Left ventricle myocardium inferior (tissue), 1 donor: Measurements from ENCODE around the gene MAPK10. TPM values are rescaled to one million over a fixed set of nuclear protein-coding genes. Genes with fewer than 3 reads are reported as not detected.
"Not testable (repeated sequence)": the region's sequence is repeated elsewhere in the genome, so short reads cannot be mapped to it uniquely, and the experiment has no call there.

ENCODE experiments used
- DNase-seq: peaks from one replicate; pipeline ENCODE4 v3.0.0-alpha.2; 2020
- H3K27ac ChIP-seq: fragments of 200-600 bp; replicated peaks from 2 replicates; pipeline ENCODE4 v1.8.0; 2021
- H3K27me3 ChIP-seq: fragments of 200-600 bp; 2 replicates; pipeline ENCODE4 v1.8.0; 2021; ENCODE audit warnings: low read depth
- H3K36me3 ChIP-seq: fragments of 200-600 bp; 2 replicates; pipeline ENCODE4 v1.8.0; 2021
- H3K4me1 ChIP-seq: fragments of 200-600 bp; 2 replicates; pipeline ENCODE4 v1.8.0; 2021
- H3K4me3 ChIP-seq: fragments of 200-600 bp; 2 replicates; pipeline ENCODE4 v1.8.0; 2021; ENCODE audit warnings: mild to moderate bottlenecking, moderate library complexity
- H3K9me3 ChIP-seq: fragments of 200-600 bp; replicated peaks from 2 replicates; pipeline ENCODE4 v1.8.0; 2021
- CTCF ChIP-seq: fragments of 200-600 bp; IDR thresholded peaks from 2 replicates; pipeline ENCODE4 v1.8.0; 2021; ENCODE audit warnings: antibody characterized with exemption, mild to moderate bottlenecking, borderline replicate concordance
- intact Hi-C: fragments of 100-400 bp; cut with micrococcal nuclease; formaldehyde crosslinking; loops from one replicate; pipeline ENCODE4 v1.11.0; 2022
- total RNA-seq: library from RNA; stranded (reverse); fragmentation: NEBNext Ultra II Directional; extraction: Animal tissue kit (Norgen Biotek cat#: 25700); gene quantifications from one replicate; pipeline ENCODE4 v1.2.1, GENCODE V29; 2021
- donor health status: DM: no; HTN: yes; CAD: no; lungs with severe emphysema.

MAPK10 gene
- total RNA-seq, 1 donor from 2014 or later, result 4.0 TPM

GRCh38 chr4:86089053-86089452 is 270.8 kb downstream of the MAPK10 start:
- DNase-seq, result no peak
- H3K4me1 ChIP-seq, result no peaks in the 10 kb centered on the region
- no peaks in the 10 kb centered on the region for H3K27me3 ChIP-seq
- H3K27ac ChIP-seq, result no peak overlapping the region
- no peak for TF ChIP-seq CTCF
- intact Hi-C loops, result no loop called here
- H3K4me3 ChIP-seq, result no peak overlapping the region
- H3K36me3 ChIP-seq, result no peaks in the 10 kb centered on the region
- no peaks in the 10 kb centered on the region for H3K9me3 ChIP-seq

GRCh38 chr4:86075796-86076195 is 284.1 kb downstream of the MAPK10 start:
- H3K36me3 ChIP-seq, intact Hi-C loops, H3K4me1 ChIP-seq, H3K9me3 ChIP-seq, H3K27ac ChIP-seq, DNase-seq, H3K27me3 ChIP-seq, H3K4me3 ChIP-seq: not testable (repeated sequence)

GRCh38 chr4:86060341-86060740 is 299.5 kb downstream of the MAPK10 start:
- TF ChIP-seq CTCF, result no peak
- H3K4me3 ChIP-seq, result no peak overlapping the region
- H3K27me3 ChIP-seq, result no peaks in the 10 kb centered on the region
- DNase-seq, result no peak
- no peaks in the 10 kb centered on the region for H3K9me3 ChIP-seq
- no peaks in the 10 kb centered on the region for H3K36me3 ChIP-seq
- no peaks in the 10 kb centered on the region for H3K4me1 ChIP-seq
- intact Hi-C loops, result no loop called here
- H3K27ac ChIP-seq, result no peak overlapping the region

GRCh38 chr4:86058621-86059020 is 301.2 kb downstream of the MAPK10 start:
- TF ChIP-seq CTCF, result no peak
- H3K36me3 ChIP-seq, result no peaks in the 10 kb centered on the region
- intact Hi-C loops, result no loop called here

GRCh38 chr4:86055898-86056297 is 304.0 kb downstream of the MAPK10 start:
- no peak for DNase-seq
- Histone ChIP-seq H3K27ac (no peak overlapping the region), H3K4me3 (no peak overlapping the region), H3K9me3 (no peaks in the 10 kb centered on the region), H3K27me3 (no peaks in the 10 kb centered on the region), H3K36me3 (no peaks in the 10 kb centered on the region), H3K4me1 (no peaks in the 10 kb centered on the region)
- intact Hi-C loops, result no loop called here
- TF ChIP-seq CTCF, result no peak

More at GRCh38 chr4:86058621-86059020, 301.2 kb downstream of the MAPK10 start:
- H3K27me3 ChIP-seq, result no peaks in the 10 kb centered on the region
- H3K4me1 ChIP-seq, result no peaks in the 10 kb centered on the region
- H3K9me3 ChIP-seq, result no peaks in the 10 kb centered on the region
- H3K4me3 ChIP-seq, result no peak overlapping the region
- DNase-seq, result no peak
- H3K27ac ChIP-seq, result no peak overlapping the region

- DNase-seq, result no peak
- Histone ChIP-seq H3K36me3 (no peaks in the 10 kb centered on the region), H3K4me1 (no peaks in the 10 kb centered on the region), H3K9me3 (no peaks in the 10 kb centered on the region), H3K27me3 (no peaks in the 10 kb centered on the region), H3K4me3 (no peak overlapping the region), H3K27ac (no peak overlapping the region)
- intact Hi-C loops, result no loop called here
- TF ChIP-seq CTCF, result no peak
Observed at GRCh38 chr4:86054286-86055032, 305.4 kb downstream of the MAPK10 start.
